Stimulated activated CD8-positive, alpha-beta memory T cell treated with anti-CD3 and anti-CD28 coated beads, Interleukin-4, amount 100 ng/mL, for 48 hours (primary cell): ENCODE results near the gene KLHL29.

ENCODE experiments used
- DNase-seq: peaks from one replicate; pipeline ENCODE4 v3.0.0-alpha.2; 2020

Gene KLHL29

DNA sequence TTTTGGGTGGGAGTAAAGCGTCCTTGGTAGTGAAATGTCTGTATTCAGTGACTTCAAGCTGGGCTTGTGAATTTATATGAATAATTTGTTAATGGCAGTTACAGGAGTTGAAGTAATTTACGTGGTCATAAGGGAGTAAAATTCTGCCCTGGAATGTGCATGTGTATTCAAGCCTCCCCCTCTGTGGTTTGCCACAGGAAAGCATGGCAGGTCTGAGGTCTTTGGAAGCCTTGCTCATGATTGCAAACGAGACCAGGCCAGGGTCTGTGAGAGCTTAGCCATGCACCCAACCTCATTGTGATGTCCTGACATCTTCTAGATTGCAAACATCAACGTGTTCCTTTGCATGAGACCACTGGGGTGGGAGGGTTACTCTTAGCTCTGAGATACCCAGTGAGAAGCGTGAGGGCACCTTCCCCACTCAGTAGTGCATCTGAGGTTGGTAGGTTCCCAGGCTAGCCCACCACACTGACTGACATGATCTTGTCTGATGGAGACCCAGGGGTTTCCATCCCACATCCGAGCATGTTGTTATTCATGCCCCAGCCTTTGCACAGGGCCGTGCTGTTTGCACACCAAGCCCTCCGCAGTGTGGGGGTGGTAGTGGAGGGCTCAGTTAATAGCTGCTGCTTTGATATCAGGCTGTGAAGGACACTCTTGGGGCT, 216.5 kb downstream of the KLHL29 start:
- DNase-seq: no peak

DNA sequence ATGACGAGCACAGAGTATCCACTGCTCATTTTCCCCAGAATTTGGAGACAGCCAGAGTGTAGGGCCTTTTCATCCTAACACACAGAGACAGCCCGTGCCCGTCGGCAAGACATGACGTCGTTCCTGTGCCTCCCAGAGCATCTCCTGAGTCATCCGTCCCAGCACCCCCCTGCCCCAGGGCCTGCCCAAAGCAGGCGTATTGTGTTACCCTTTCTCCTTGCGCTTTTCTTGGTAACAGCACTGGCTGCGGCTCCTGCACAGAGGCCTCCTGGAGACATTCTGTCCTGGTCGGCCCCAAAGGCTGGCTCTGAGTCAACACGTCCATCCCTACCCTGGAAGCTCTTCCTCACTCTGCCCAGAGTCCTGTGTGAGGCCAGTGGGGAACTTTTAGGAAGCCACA, 217.1 kb downstream of the KLHL29 start:
- DNase-seq: no peak

DNA sequence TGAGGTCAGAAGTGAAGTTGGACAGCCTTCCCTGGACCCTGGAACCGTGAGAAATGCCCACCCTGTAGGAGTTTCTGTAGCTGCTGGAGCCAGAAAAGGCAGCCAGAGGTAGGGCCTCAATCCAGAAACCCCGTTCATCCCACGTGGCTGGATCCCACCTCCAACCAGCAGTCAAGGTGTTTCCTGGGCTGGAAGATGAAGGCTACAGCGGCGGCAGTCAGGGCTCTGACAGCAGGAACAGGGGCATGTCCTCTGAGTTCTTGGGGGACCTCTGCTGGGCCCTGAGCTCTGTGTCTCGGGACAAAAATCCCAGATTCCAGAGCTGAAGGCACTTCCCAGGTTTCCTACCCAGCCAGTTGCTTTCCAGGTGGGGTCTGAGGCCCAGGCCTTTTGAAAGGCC, 218.2 kb downstream of the KLHL29 start:
- DNase-seq: no peak

DNA sequence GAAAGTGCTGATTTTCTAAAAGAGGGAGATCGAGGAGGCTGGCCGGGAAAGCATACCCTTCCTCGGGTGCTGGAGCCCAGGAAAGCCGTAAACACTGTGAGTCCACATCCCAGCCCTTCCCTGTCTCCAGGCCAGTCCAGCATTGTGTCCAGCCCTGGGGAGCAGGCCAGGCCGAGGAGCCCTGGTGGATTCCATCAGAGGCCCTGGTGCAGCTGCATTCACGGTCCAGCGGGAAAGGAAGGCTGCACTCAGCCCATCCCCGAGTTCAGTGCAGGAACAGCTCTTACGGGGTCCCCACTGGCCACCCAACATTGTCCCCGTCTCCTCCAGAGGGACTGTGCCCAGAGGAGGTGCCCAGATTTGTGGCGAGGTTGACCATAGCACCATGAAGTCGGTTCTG, 218.6 kb downstream of the KLHL29 start:
- DNase-seq: no peak

DNA sequence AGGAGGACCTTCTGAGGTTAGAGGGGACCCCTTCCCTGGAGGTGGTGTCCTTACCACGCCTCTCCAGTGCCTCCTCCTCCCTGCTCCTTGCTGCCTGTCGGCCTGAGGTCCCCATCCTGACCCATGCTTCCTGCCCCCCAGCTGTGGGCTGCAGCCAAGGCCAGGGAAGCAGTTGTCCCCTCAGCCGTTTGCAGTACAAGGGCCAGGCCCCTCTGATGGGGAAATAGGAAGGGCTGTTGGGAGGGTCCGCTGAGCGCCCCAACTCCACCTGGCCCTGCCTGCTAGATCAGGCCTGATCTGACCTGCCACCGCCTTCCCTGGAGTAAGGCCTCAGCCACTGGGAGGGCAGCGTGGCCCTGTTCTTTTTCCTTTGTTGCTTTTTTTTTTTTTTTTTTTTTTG, 219.8 kb downstream of the KLHL29 start:
- DNase-seq: no peak

DNA sequence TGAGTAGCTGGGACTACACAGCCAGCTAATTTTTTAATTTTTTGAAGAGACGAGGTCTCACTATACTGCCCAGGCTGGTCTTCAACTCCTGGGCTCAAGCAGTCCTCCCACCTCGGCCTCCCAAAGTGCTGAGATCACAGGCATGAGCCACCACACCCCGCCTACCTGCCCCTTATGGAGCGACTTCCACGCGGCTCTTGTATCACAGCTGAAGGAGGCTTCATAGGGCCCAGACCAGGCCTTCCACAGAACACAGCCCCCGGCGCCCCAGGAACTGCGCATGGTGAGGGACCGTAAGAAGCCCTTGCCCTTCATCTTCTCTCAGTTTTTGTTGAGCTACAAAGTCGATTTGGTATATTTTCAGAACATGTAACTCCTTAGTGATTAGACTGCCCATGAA, 220.3 kb downstream of the KLHL29 start:
- no peak for DNase-seq

DNA sequence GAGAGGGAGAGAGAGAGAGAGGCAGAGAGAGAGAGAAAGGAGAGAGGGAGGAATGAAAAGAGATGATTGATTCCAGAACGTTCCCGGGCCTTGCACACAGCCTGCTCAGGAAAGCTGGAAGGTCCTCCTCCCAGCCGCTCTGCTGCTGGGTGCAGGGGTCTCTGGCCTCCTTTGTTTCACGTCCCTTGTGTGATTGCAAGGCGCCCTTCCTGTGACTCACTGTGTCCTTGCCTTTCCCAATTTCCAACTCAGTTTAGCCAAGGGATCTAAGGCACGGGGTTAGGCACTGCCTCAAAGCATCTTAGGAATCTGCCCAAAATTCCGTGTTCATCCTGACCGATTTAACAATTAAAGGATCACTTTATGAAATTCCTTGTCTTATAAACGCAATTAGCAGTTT, 221.2 kb downstream of the KLHL29 start:
- no peak for DNase-seq

DNA sequence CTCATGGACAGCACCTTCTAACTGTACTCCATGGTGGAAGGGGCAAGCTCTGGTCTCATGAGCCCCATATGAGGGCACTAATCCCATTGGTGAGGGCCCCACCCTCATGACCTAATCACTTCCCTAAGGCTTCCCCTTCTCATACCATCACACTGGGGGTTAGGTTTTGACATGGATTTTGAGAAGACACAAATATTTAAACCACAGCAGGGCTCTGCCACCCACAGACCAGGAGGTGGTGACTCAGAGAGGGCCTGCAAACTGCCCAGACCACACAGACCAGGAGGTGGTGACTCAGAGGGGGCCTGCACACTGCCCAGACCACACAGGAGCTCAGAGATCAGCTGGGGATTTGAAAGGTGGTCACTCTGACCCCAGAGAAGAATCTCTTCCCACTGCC, 222.0 kb downstream of the KLHL29 start:
- no peak for DNase-seq

DNA sequence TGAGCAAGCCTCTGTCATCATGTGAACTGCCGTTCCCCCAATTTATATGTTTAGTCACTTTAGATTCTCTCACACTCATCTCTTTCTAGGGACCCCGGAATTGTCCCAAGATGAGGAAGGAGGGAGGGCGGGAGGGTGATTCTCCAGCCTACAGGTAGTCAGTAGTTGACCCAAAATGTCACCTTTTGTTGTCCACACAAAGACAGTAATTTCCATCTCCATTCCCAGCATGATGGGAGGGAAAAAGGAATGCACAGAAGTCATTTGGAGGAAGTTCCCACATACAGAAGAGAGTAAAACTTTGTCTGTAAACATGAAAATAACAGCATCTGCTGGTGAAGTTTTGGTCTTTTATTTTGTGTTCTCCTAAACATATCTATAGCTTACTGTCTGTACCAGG, 222.9 kb downstream of the KLHL29 start:
- DNase-seq: no peak

DNA sequence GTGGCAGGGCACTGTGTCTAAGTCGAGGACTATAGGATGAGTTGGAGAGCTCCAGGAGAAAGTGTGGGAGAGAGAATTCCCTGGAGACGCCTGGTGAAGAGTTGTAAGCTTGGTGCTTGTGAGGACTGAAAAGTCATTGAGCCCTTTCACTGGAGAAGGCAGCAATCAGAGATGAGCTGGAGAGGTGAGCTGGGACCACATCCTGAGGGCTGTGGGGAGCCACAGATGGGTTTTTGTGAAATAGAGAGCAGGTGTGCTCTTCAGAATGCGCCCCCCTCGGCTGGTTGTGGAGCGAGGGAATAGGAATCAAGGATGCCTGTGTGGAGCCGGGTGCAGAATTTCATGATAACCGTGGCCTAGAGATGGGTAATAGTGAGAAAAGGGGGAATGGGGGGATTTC, 224.3 kb downstream of the KLHL29 start:
- no peak for DNase-seq

DNA sequence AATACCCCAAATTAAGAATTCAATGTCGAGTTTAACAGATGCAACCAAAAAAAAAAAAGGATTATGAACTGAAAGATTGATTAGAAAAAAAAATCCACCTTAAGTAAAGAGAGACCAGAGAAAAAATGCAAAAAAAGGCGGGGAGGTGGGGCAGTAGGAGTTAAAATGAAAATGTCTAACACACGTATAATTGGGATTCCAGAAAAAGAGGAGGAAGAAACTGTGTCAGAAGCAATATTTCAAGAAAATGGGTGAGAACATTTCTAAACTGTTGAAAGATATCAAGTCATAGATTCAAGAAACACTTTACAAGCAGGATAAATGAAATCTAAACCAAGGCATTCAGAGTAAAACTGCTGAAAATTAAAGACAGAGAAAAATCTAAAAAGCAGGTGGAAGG, 226.9 kb downstream of the KLHL29 start:
- no peak for DNase-seq

DNA sequence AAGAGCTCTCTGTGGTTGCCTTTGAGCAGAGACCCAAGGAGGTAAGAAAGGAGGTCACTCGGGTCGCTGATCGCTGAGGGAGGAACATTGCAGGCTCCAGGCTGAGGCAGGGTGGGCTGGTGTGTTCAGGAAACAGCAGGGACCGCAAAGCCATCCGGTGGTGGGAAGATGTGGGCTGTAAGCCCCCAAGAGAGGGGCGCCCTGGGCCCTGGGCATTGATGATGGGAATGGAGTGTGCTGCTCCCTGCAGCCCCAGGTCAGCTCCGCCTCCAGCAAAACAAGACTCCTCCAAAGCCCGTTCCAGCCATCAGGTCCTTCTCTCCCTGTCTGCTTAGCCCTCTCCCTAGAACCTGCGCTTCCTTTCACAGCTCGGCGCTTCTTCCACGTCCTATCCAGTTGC, 229.7 kb downstream of the KLHL29 start:
- peak; percentile 27 for DNase-seq

DNA sequence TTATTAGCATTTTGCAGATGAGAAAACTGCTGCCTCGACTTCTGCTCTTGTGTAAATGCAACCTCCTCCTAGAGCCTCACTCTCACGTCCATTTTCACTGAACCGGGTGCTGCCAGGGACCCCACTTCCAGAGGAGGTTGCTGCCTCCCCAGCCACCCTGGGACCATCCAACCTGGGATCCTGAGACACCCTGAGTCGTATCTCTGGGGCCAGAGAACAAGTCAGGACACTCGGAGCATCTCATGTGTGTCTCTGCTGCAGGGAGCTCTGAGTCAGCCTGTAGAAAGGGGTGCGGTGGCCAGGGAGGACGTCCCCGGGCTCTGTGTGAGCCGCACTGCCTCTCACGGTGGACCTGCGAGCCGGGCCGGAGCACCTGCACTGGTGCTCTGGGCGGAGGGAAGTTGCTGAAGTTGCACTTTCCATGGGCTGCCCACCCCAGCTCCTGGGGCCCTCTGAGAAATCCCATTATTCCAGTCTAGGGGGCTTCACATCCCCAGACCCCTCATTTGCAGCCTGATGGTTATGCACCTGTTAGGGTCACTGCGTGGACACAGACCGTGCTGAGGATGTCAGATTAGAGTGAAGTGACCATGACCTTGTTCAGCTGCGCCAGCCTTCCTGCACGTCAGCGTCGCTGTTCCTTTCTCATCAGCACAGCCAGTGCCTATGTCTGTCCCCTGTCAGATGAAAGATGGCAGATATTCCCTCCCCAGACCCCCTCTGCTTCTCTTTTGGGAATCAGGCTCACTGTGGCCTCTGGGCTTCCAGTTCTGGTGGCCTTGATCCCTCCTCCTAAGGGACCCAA, 230.4 kb downstream of the KLHL29 start:
- no peak for DNase-seq

DNA sequence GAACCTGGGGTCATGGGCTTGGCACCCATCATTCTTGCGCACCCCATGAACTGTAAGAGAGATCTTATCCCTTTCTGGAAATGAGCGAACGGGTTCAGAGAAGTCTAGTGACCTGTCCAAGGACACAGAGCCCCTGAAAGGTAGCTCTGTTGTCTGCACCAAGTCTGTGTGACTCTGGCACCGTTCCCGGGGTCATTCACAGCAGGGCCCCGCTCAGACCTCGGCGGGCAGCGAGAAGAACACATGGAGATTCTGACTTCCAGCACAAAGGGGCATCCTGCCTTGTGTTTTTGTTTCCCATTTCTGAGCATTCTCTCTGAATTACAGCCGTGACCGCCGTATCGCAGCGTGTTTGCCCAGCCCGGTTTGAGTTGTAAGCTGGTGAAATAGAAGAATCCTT, 231.7 kb downstream of the KLHL29 start:
- no peak for DNase-seq

DNA sequence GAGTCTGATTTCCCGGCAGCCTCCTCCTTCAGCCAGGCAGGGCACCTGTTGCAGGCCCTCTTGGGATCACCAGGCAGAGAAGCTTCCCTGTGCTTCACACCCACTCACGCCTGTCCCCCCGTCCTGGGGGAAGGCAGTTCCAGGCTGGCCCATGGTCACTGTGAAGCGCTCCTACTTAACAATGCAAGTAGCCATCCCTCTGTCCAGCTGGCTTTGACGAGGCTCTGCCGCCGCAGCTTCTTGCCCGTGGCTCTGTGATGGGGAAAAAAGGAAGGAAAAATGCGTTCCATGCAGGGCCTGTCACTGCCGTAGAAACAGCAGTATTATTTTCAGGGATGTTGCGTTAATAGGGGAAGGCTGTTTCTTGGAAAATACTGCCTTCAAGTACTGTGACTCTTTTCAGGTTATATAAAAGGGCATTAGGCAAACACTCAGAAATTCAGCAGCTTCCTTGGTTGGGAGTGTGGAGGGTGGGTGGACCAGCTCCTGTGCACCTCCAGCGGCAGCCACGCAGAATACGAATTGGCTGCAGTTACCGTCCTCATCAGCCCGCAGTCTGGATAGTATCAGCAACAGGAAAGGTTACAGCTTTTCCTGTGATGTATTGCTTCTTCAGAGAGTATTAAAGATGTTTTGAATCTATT, 232.3 kb downstream of the KLHL29 start:
- no peak for DNase-seq

DNA sequence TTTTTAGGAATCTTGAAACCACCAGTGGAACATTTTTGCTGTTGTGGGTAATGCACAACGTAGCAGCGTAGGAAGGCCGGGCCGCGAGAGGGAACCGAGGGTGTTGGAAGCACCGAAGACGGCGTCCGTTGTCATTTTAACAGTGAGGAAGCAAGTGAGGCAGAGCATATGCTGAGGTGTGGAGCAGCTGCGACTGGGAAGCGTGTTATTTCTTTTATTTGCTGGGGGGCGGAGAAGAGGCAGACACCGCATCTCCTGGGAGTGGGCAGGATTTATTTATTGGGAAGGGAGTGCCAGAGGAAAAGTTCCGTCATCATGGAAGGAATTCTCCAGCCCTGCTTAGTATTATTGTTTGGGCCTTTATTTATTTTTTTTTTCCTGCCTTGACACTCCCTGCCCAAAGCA, 232.8 kb downstream of the KLHL29 start:
- no peak for DNase-seq

DNA sequence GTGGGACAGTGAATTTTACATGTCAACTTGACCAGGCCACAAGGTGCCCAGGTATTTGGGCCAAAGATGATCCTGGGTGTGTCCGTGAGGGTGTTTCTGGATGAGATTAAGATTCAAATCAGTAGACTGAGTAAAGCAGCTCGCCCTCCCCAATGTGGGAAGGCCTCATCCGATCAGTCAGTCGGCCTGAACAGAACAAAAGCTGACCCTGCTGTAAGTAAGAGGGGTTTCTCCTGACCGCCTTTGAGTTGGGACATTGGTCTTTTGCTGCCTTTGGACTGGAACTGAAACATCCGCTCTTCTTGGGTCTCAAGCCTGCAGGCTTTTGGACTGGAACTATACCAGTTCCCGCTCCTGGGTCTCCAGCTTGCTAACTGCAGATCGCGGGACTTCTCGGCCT, 233.3 kb downstream of the KLHL29 start:
- DNase-seq: no peak

DNA sequence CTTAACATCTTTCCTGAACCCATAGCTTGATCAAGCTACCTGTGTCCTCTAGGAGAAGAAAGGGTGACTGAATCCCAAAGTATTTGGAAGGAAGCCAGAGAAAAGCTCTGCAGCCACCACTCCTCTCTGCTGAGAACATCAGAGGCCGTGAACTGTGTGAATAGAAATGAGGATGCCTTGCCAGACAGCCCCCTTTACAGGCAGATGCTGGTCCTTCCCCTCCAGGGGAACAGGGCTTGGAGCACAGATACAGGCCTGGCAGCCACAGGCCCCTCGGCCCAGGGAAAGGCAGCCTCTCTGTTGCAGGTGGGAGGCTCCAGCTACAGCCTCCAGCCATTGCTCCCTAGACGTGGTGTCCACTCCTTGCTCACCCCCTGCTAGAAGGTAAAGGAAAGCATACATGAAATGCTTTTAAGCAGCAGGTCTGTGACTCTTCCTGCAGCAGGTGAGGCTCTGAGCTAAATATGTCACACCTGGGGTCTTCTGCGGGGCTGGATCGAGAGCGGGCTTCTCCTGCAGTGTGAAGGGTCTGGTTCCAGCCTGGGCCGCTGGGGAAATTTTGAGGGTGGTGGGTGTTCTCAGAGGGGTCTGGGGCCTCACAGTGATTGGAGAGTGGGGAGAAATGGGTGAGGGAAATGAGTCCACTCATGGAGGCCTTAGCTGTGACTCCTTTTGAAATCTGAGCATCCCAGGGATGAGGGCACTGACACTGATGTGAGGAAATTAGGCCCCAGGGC, 234.0 kb downstream of the KLHL29 start:
- DNase-seq: no peak

DNA sequence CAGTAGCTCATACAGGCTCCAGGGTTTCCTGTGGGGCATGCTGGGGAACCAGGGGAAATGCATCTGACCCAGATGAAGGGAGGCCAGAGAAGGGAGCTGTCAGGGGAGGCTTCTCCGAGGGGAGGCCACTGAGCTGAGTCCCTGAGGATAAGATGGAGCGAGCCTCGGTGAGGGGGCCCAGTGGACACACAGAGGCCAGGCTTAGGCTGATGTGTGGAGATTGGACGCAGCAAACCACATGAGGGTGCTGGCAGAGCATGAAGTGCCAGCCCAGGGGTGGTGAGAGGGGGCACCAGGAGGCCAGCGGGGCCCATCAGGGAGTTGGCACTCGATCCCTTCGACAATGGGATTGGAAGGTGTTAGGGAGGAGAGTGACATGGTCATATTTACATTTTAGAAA, 235.0 kb downstream of the KLHL29 start:
- no peak for DNase-seq

DNA sequence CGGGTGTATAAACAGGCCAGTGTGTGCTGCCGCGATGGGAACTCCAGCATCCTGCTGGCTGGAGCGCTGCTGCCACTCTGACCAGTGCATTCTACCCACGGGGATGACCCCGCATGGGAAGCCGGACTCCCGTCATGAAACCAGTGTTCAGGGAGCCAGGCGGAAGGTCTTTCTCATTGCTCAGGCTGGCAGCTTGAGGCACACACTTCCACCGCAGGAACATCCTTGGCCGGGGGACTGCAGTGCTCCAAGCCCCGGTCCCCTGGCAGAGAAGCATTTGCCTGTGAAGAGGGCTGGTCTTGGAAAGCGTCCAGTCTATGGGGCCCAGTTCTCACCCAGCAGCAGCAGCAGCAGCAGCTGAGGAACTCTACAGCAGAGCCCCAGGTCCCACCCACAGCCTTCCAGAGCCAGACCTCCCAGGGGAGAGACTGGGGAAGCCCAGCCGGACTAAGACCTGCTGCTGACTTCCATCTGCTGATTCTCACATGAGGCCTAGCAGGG, 235.9 kb downstream of the KLHL29 start:
- DNase-seq: no peak

DNA sequence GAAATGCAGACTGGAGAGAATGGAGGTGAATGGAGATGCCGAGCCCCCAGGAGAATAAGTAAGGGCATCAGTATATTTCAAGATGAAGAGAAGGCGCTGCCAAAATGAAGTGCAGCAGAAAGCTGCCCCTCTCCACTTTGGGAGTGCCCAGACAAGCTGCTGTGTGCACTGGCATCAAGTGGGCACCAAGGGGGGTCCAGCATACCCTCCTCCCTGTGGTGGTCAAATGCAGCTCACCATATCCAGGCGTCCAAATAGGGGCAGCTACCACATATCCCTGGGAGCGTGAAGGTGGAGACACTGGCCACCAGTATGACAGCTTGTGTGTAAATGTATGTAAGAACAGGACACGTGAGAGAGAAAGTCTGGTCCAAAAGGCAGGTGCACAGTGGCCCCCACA, 236.6 kb downstream of the KLHL29 start:
- no peak for DNase-seq

DNA sequence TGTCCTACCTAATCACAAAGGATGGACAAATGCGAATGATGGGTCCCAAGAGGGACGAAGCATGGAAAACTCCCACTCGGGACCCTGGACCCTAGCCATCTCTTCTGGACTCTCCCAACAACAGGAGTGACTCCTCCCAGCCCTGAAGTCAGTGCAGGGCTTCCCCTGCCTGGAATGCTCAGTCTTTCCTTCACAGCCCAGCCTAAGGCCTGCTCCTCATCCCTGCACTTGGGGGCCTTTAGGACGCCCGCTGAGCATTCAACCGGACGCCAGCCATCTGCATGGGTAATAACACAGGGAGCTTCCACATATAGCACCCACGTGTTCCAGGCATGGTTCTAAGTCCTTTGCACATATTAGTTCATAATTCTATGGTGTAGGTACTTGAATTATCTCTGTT, 237.5 kb downstream of the KLHL29 start:
- no peak for DNase-seq

DNA sequence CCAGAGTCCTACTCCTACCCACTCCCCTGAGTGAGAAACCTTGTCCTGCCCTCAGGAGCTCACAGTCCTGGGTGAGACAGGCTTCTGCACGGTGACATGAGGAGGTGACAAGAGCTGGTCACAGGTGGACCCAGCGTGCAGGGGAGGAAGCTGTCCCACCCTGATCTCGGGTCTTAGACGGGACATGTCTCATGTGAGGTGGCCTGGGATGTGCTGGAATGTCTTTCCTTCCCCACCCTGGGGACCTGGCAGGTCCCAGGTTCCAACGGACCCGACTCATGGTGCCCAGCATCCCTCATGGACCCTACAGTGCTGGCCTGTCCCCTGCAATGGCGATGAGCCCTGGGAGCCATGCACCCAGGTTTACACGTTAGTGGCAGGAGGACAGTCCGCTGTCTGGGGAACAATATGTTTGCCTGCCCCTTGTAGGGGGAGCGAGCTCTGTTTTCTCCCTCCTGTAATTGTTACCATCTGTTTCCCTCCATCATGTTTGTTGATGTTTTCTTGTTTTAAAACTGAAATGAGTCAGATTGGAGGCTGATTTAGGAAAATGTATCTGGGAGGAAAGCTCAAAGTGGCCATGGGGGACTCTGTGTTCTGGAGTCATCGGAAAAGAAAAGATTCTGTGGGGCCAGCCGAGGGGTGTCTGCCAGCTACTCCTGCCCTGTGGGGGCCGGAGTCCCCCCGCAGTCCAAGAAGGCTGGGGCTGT, 238.1 kb downstream of the KLHL29 start:
- DNase-seq: no peak
